Tibial nerve (tissue), 4 donors: ENCODE results near the gene TTC39A. TPM values are rescaled to one million over a fixed set of nuclear protein-coding genes. Genes with fewer than 3 reads are reported as not detected.

Experiments used
- DNase-seq, 2 donors: peaks; one replicate each; pipeline ENCODE4 v3.0.0-alpha.2; 2019; ENCODE audit warnings: low spot score in 2 of 2
- H3K27ac ChIP-seq, 4 donors: fragments of 200-600 bp; sonication (generic) in 3 of 4; one replicate each; pipeline ENCODE4 v1.5.1; 2017 to 2019; ENCODE audit warnings: mild to moderate bottlenecking in 1 of 4
- H3K27me3 ChIP-seq, 2 donors: fragments of 200-600 bp; sonication (generic) in 1 of 2; one replicate each; pipeline versions ENCODE4 v1.5.1 to v1.6.0; 2017 to 2019
- H3K36me3 ChIP-seq, 3 donors: fragments of 200-600 bp; sonication (generic); one replicate each; pipeline ENCODE4 v1.5.1; 2018 to 2019
- H3K4me1 ChIP-seq, 4 donors: fragments of 200-600 bp; sonication (generic) in 3 of 4; one replicate each; pipeline ENCODE4 v1.5.1; 2017 to 2019
- H3K4me3 ChIP-seq, 4 donors: fragments of 200-600 bp; sonication (generic) in 3 of 4; one replicate each; pipeline ENCODE4 v1.5.1; 2017 to 2019; ENCODE audit warnings: mild to moderate bottlenecking in 1 of 4, moderate library complexity in 1 of 4
- H3K9me3 ChIP-seq, 4 donors: fragments of 200-600 bp; sonication (generic) in 3 of 4; one replicate each; pipeline ENCODE4 v1.5.1; 2017 to 2019
- CTCF ChIP-seq, 5 experiments: fragments of 200-600 bp in 3 of 5; fragments of 450-650 bp in 2 of 5; sonication (generic) in 3 of 5; IDR thresholded peaks; one replicate each; pipeline ENCODE4 v1.5.1; 2016 to 2019; ENCODE audit warnings: antibody characterized with exemption in 5 of 5, mild to moderate bottlenecking in 3 of 5, moderate library complexity in 2 of 5
- EP300 ChIP-seq, 2 donors: sonication (generic); formaldehyde crosslinking; IDR thresholded peaks; one replicate each; pipeline ENCODE4 v1.6.1; 2017; ENCODE audit warnings: antibody characterized with exemption in 2 of 2, mild to moderate bottlenecking in 1 of 2
- POLR2A ChIP-seq, 2 donors: fragments of 450-650 bp; IDR thresholded peaks; one replicate each; pipeline ENCODE4 v1.6.1; 2017; ENCODE audit warnings: antibody characterized with exemption in 2 of 2, mild to moderate bottlenecking in 2 of 2, moderate library complexity in 2 of 2
- WGBS, 2 donors: methylation state at CpG; one replicate each; pipeline ENCODE4 v1.1.5; 2018; 5-methylcytosine and 5-hydroxymethylcytosine counted together
- total RNA-seq, 4 donors: library from RNA; depleted of rRNA; stranded (reverse); fragments of >200 nt; gene quantifications; one replicate each; pipeline ENCODE4 v1.1.0, GENCODE V29; 2016

The TTC39A gene
- total RNA-seq, 4 donors from 2014 or later = 0.20 to 2.4 (median 0.84) TPM; not detected in 1

GRCh38 chr1:51249445-51249844 lies 80.9 kb downstream of the TTC39A start:
- H3K36me3 ChIP-seq = peaks cover 0 to 4% (median 0%) of the 10 kb centered on the region in 3 donors
- no peak overlapping the region for H3K4me3 ChIP-seq
- H3K9me3 ChIP-seq = no peaks in the 10 kb centered on the region
- TF ChIP-seq CTCF (IDR thresholded peaks at IDR 0.05) (no peak), POLR2A (IDR thresholded peaks at IDR 0.05) (no peak), EP300 (IDR thresholded peaks at IDR 0.05) (no peak)
- 92 to 94% methylated on average over 1 of the region's 1 CpG for WGBS, 2 donors
- no peak for DNase-seq
- H3K27ac ChIP-seq = no peak overlapping the region
- H3K4me1 ChIP-seq = peaks cover 0 to 13% (median 0%) of the 10 kb centered on the region in 4 donors
- no peaks in the 10 kb centered on the region for H3K27me3 ChIP-seq

- WGBS, 2 donors = 42 to 57% methylated on average over 1 of the region's 1 CpG
- no peaks in the 10 kb centered on the region for H3K9me3 ChIP-seq
- peaks cover 0 to 27% (median 0%) of the 10 kb centered on the region in 4 donors for H3K4me1 ChIP-seq
Observed at GRCh38 chr1:51247499-51247898, 82.9 kb downstream of the TTC39A start.

GRCh38 chr1:51247022-51247421 lies 83.3 kb downstream of the TTC39A start:
- no peak for DNase-seq
- H3K36me3 ChIP-seq = peaks cover 0 to 4% (median 0%) of the 10 kb centered on the region in 3 donors
- 86 to 91% methylated on average over 2 of the region's 2 CpGs for WGBS, 2 donors
- no peaks in the 10 kb centered on the region for H3K9me3 ChIP-seq
- no peak overlapping the region for H3K4me3 ChIP-seq
- no peak overlapping the region for H3K27ac ChIP-seq
- no peaks in the 10 kb centered on the region for H3K27me3 ChIP-seq
- TF ChIP-seq CTCF (IDR thresholded peaks at IDR 0.05) (no peak), POLR2A (IDR thresholded peaks at IDR 0.05) (no peak), EP300 (IDR thresholded peaks at IDR 0.05) (no peak)
- H3K4me1 ChIP-seq = peaks cover 0 to 30% (median 0%) of the 10 kb centered on the region in 4 donors

More at GRCh38 chr1:51247499-51247898, 82.9 kb downstream of the TTC39A start:
- no peak for DNase-seq
- Histone ChIP-seq H3K4me3 (no peak overlapping the region), H3K27me3 (no peaks in the 10 kb centered on the region), H3K36me3 (peaks cover 0 to 4% (median 0%) of the 10 kb centered on the region in 3 donors), H3K27ac (no peak overlapping the region)
- no peak for TF ChIP-seq EP300 (IDR thresholded peaks at IDR 0.05)
- no peak for TF ChIP-seq CTCF (IDR thresholded peaks at IDR 0.05)
- no peak for TF ChIP-seq POLR2A (IDR thresholded peaks at IDR 0.05)

- peaks cover 0 to 72% (median 22%) of the 10 kb centered on the region in 4 donors for H3K4me1 ChIP-seq
- DNase-seq = no peak
- WGBS, 2 donors = 85 to 87% methylated on average over 4 of the region's 4 CpGs
Observed at GRCh38 chr1:51242546-51242945, 87.8 kb downstream of the TTC39A start.

GRCh38 chr1:51241119-51241518 lies 89.2 kb downstream of the TTC39A start:
- H3K9me3 ChIP-seq = no peaks in the 10 kb centered on the region
- no peak overlapping the region for H3K4me3 ChIP-seq
- no peaks in the 10 kb centered on the region for H3K36me3 ChIP-seq
- H3K27me3 ChIP-seq = no peaks in the 10 kb centered on the region
- H3K4me1 ChIP-seq = peaks cover 0 to 63% (median 22%) of the 10 kb centered on the region in 4 donors
- 42 to 59% methylated on average over 1 of the region's 1 CpG for WGBS, 2 donors
- H3K27ac ChIP-seq = no peak overlapping the region
- no peak for DNase-seq
- no peak for TF ChIP-seq EP300 (IDR thresholded peaks at IDR 0.05)

More at GRCh38 chr1:51242546-51242945, 87.8 kb downstream of the TTC39A start:
- no peak overlapping the region for H3K4me3 ChIP-seq
- no peaks in the 10 kb centered on the region for H3K36me3 ChIP-seq
- TF ChIP-seq CTCF (IDR thresholded peaks at IDR 0.05) (no peak), POLR2A (IDR thresholded peaks at IDR 0.05) (no peak), EP300 (IDR thresholded peaks at IDR 0.05) (no peak)
- H3K27ac ChIP-seq = no peak overlapping the region
- no peaks in the 10 kb centered on the region for H3K27me3 ChIP-seq
- H3K9me3 ChIP-seq = no peaks in the 10 kb centered on the region

- DNase-seq = no peak
- Histone ChIP-seq H3K4me1 (peaks cover 0 to 68% (median 27%) of the 10 kb centered on the region in 4 donors), H3K4me3 (no peak overlapping the region), H3K9me3 (no peaks in the 10 kb centered on the region), H3K27ac (no peak overlapping the region), H3K36me3 (no peaks in the 10 kb centered on the region), H3K27me3 (no peaks in the 10 kb centered on the region)
- WGBS, 2 donors = 36 to 44% methylated on average over 2 of the region's 2 CpGs
- no peak for TF ChIP-seq EP300 (IDR thresholded peaks at IDR 0.05)
- no peak for TF ChIP-seq CTCF (IDR thresholded peaks at IDR 0.05)
- no peak for TF ChIP-seq POLR2A (IDR thresholded peaks at IDR 0.05)
Observed at GRCh38 chr1:51240084-51240483, 90.3 kb downstream of the TTC39A start.
